PC-9 (cell line): ENCODE data around the gene CHFR. TPM values are rescaled to one million over a fixed set of nuclear protein-coding genes. Genes with fewer than 3 reads are reported as not detected.

Experiments used
- BruUV-seq: library from RNA; stranded (reverse); fragments of 400-500 nt; replicated peaks from 2 replicates; lab custom pipeline; 2021; lab: Mats Ljungman, UMichigan
- CTCF ChIA-PET: fragments of 300-600 bp; sonication (Branson Sonifier 250); formaldehyde crosslinking; loops from one replicate; lab custom pipeline; 2022; ENCODE audit warnings: antibody characterized with exemption; lab: Charles Lee
- POLR2A ChIA-PET: fragments of 300-600 bp; sonication (Branson Sonifier 250); formaldehyde crosslinking; loops from one replicate; lab custom pipeline; 2022; ENCODE audit warnings: antibody characterized with exemption; ENCODE audit not compliant: unreplicated experiment; lab: Charles Lee
- DNase-seq, 2 experiments: peaks; one replicate each; pipeline versions ENCODE4 v3.0.0 to v3.0.0-alpha.2; 2015 to 2022; ENCODE audit warnings: mixed read lengths in 1 of 2
- H2AFZ ChIP-seq: fragments of 200-600 bp; sonication (generic); 2 replicates; pipeline ENCODE4 v1.8.1; 2017; ENCODE audit warnings: antibody characterized with exemption
- H3F3A ChIP-seq: fragments of 200-600 bp; sonication (generic); 2 replicates; pipeline ENCODE4 v1.8.1; 2017; ENCODE audit warnings: antibody characterized with exemption, mild to moderate bottlenecking, low read depth; ENCODE audit not compliant: insufficient read depth
- H3K27ac ChIP-seq: fragments of 200-600 bp; sonication (generic); 2 replicates; pipeline ENCODE4 v1.6.1; 2016; ENCODE audit warnings: mixed run types
- H3K27me3 ChIP-seq: fragments of 200-600 bp; sonication (generic); 2 replicates; pipeline ENCODE4 v1.6.1; 2016; ENCODE audit warnings: low read depth, mixed run types; ENCODE audit not compliant: insufficient read depth
- H3K36me3 ChIP-seq: fragments of 200-600 bp; sonication (generic); 2 replicates; pipeline ENCODE4 v1.6.1; 2016; ENCODE audit warnings: low read depth, mixed run types
- H3K4me1 ChIP-seq: fragments of 200-600 bp; sonication (generic); replicated peaks from 2 replicates; pipeline ENCODE4 v1.6.1; 2016; ENCODE audit warnings: mixed run types; ENCODE audit not compliant: insufficient read depth
- H3K4me2 ChIP-seq: fragments of 200-600 bp; sonication (generic); 2 replicates; pipeline ENCODE4 v1.6.1; 2017; ENCODE audit warnings: mixed run types
- H3K4me3 ChIP-seq: fragments of 200-600 bp; sonication (generic); 2 replicates; pipeline ENCODE4 v1.6.1; 2016; ENCODE audit warnings: mixed run types
- H3K79me2 ChIP-seq: fragments of 200-600 bp; sonication (generic); 2 replicates; pipeline ENCODE4 v1.6.1; 2017; ENCODE audit warnings: low read depth, mixed run types
- H3K9me2 ChIP-seq: fragments of 200-600 bp; sonication (generic); 2 replicates; pipeline ENCODE4 v1.8.1; 2017; ENCODE audit warnings: mild to moderate bottlenecking; ENCODE audit not compliant: insufficient read depth
- H3K9me3 ChIP-seq: fragments of 200-600 bp; sonication (generic); 2 replicates; pipeline ENCODE4 v1.8.1; 2016; ENCODE audit warnings: low read depth; ENCODE audit not compliant: insufficient read depth
- H4K20me1 ChIP-seq: fragments of 200-600 bp; sonication (generic); 2 replicates; pipeline ENCODE4 v1.8.1; 2017; ENCODE audit not compliant: insufficient read depth
- EZH2 ChIP-seq: fragments of 200-600 bp; sonication (generic); IDR thresholded peaks from 2 replicates; pipeline ENCODE4 v1.8.0; 2017; ENCODE audit warnings: antibody characterized with exemption, low read depth
- intact Hi-C: fragments of 100-400 bp; cut with micrococcal nuclease; formaldehyde crosslinking; loops from one replicate; pipeline ENCODE4 v1.10.0; 2022; ENCODE audit not compliant: unreplicated experiment
- total RNA-seq: library from RNA; stranded (reverse); gene quantifications from 2 replicates; pipeline ENCODE4 v1.2.3, GENCODE V29; 2021
- TF ChIP-seq, protein P1 (sequence below): fragments of 200-600 bp; sonication (generic); conservative IDR thresholded peaks from 2 replicates; pipeline ENCODE4 v1.6.1; 2017; ENCODE audit warnings: mixed run types, antibody characterized with exemption, mild to moderate bottlenecking, moderate library complexity

CHFR gene
- total RNA-seq, 1 experiment from 2014 or later: 17.8 TPM

DNA sequence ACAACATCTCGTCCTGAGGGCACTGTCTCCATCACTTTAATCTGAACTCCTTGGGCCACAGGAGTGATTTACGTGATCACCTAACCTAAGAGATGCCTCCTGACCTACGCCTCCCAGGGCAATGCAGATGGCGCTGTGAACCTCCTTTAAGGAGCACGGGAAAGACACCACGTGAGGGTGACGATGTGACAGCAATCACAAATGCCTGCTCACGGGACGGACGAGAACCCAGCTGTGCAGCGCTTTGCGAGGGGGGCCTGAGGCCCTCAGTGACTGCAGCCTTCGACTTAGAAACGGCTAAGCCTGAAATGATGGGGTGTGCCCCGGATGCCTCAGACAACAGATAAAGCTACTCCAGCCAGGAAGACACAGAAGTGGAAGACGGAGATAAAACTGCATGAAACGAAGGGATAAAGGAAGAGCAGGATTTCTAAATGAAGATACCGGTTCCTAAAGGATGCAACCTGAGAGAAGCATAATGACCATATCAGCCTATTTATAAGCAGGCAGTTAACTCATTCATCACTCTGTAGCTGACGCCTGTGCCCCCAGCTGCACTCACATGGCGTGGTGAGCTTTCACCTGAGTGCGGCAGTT is 44.9 kb downstream of the CHFR start:
- TF ChIP-seq, protein P1, sequence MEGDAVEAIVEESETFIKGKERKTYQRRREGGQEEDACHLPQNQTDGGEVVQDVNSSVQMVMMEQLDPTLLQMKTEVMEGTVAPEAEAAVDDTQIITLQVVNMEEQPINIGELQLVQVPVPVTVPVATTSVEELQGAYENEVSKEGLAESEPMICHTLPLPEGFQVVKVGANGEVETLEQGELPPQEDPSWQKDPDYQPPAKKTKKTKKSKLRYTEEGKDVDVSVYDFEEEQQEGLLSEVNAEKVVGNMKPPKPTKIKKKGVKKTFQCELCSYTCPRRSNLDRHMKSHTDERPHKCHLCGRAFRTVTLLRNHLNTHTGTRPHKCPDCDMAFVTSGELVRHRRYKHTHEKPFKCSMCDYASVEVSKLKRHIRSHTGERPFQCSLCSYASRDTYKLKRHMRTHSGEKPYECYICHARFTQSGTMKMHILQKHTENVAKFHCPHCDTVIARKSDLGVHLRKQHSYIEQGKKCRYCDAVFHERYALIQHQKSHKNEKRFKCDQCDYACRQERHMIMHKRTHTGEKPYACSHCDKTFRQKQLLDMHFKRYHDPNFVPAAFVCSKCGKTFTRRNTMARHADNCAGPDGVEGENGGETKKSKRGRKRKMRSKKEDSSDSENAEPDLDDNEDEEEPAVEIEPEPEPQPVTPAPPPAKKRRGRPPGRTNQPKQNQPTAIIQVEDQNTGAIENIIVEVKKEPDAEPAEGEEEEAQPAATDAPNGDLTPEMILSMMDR: no peak
- no peak for TF ChIP-seq EZH2

DNA sequence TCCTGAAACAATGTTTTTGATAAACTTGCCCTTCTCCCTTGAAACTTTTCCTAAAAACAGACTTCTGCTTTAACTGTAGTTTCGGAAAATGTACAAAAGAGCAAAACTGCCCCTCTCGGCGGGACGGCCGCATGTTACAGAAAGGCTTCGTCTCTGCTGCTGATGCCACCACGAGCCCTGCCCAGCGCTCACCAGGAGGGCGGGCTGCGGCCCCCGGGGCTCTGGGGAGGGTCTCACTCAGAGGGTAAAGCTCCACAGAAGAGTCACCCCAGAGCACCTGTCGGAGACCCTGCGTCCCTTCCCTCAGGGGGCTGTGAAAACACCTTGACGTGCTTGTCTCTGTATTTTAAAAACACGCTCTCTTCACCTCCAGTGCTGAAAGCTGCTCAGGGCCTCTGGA is 46.3 kb downstream of the CHFR start:
- no peak overlapping the region for H3K4me3 ChIP-seq
- H3K4me2 ChIP-seq: no peak overlapping the region
- H3K9me3 ChIP-seq: no peaks in the 10 kb centered on the region
- no peaks in the 10 kb centered on the region for H3K36me3 ChIP-seq
- no TSS peak for BruUV-seq
- no peaks in the 10 kb centered on the region for H3F3A ChIP-seq
- H3K79me2 ChIP-seq: no peaks in the 10 kb centered on the region
- H2AFZ ChIP-seq: no peak overlapping the region
- H3K4me1 ChIP-seq: no peaks in the 10 kb centered on the region
- POLR2A ChIA-PET: no interaction called here
- CTCF ChIA-PET: no interaction called here
- TF ChIP-seq EZH2: no peak
- TF ChIP-seq, protein P1: no peak
- H3K27me3 ChIP-seq: no peaks in the 10 kb centered on the region
- intact Hi-C loops: no loop called here
- DNase-seq: no peak
- no peak overlapping the region for H3K27ac ChIP-seq
- H4K20me1 ChIP-seq: no peaks in the 10 kb centered on the region
- no peaks in the 10 kb centered on the region for H3K9me2 ChIP-seq

More for the DNA sequence above, 44.9 kb downstream of the CHFR start:
- no peaks in the 10 kb centered on the region for H3K36me3 ChIP-seq
- H3K79me2 ChIP-seq: no peaks in the 10 kb centered on the region
- no peaks in the 10 kb centered on the region for H3F3A ChIP-seq
- no peak overlapping the region for H3K4me2 ChIP-seq
- POLR2A ChIA-PET: no interaction called here
- no peaks in the 10 kb centered on the region for H3K27me3 ChIP-seq
- no peak overlapping the region for H2AFZ ChIP-seq
- H3K9me3 ChIP-seq: no peaks in the 10 kb centered on the region
- no peak overlapping the region for H3K4me3 ChIP-seq
- CTCF ChIA-PET: no interaction called here
- H3K9me2 ChIP-seq: no peaks in the 10 kb centered on the region
- DNase-seq: no peak
- H4K20me1 ChIP-seq: no peaks in the 10 kb centered on the region
- H3K27ac ChIP-seq: no peak overlapping the region
- no peaks in the 10 kb centered on the region for H3K4me1 ChIP-seq
- intact Hi-C loops: no loop called here
- BruUV-seq: no TSS peak

DNA sequence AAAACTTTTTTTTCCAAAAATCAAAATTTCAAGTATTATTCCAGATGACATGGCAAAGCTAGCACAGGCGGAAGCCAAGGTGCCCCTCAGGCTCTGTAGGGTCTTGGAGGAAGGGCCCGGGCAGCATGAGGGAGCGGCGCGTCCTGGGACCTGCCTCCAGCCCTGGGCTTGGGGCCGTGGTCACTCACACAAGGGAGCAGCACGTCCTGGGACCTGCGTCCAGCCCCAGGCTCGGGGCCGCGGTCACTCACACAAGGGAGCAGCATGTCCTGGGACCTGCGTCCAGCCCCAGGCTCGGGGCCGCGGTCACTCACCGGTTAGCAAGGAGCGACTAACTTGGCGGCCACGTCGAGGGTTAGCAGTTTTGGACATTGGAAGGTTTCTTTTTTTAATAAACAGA is 46.9 kb downstream of the CHFR start:
- no peaks in the 10 kb centered on the region for H3K79me2 ChIP-seq
- H3K4me2 ChIP-seq: no peak overlapping the region
- ChIA-PET CTCF (no interaction called here), POLR2A (no interaction called here)
- H3K4me1 ChIP-seq: no peaks in the 10 kb centered on the region
- no peak overlapping the region for H2AFZ ChIP-seq
- no peaks in the 10 kb centered on the region for H3K9me2 ChIP-seq
- no peak overlapping the region for H3K27ac ChIP-seq
- no TSS peak for BruUV-seq
- H4K20me1 ChIP-seq: no peaks in the 10 kb centered on the region
- H3K27me3 ChIP-seq: no peaks in the 10 kb centered on the region
- intact Hi-C loops: no loop called here
- H3K4me3 ChIP-seq: no peak overlapping the region
- no peaks in the 10 kb centered on the region for H3K9me3 ChIP-seq
- no peaks in the 10 kb centered on the region for H3F3A ChIP-seq
- no peak for TF ChIP-seq EZH2
- DNase-seq: no peak
- no peaks in the 10 kb centered on the region for H3K36me3 ChIP-seq
